Inflammatory macrophage treated with lipopolysaccharide for 1 hour (primary cell): Measurements from ENCODE around the gene FKBP1A.

ENCODE experiments used
- DNase-seq, 2 donors: peaks; one replicate each; pipeline ENCODE4 v3.0.0-alpha.2; 2020 to 2022

The FKBP1A gene

GRCh38 chr20:1383623-1384404, 9.0 kb downstream of the FKBP1A start:
- DNase-seq: no peak

GRCh38 chr20:1382670-1383069, 10.2 kb downstream of the FKBP1A start:
- DNase-seq: no peak

- DNase-seq: no peak
These were observed 10.9 kb downstream of the FKBP1A start for GRCh38 chr20:1381753-1382591.

GRCh38 chr20:1378735-1379125, 14.1 kb downstream of the FKBP1A start:
- peak; percentile 42 to 53 for DNase-seq

- DNase-seq: no peak
These were observed 14.7 kb downstream of the FKBP1A start for GRCh38 chr20:1377984-1378734.

GRCh38 chr20:1377341-1377871, 15.4 kb downstream of the FKBP1A start:
- no peak for DNase-seq

- DNase-seq: peak; percentile 85 to 90
These were observed 16.2 kb downstream of the FKBP1A start for GRCh38 chr20:1376408-1377270.

- peak; percentile 47 to 84 for DNase-seq
These were observed 16.8 kb downstream of the FKBP1A start for GRCh38 chr20:1376007-1376406.

- peak in 1 of 2 donors; percentile 34 for DNase-seq
These were observed 17.3 kb downstream of the FKBP1A start for GRCh38 chr20:1375515-1375914.

- DNase-seq: no peak
These were observed 18.6 kb downstream of the FKBP1A start for GRCh38 chr20:1374246-1374645.

- DNase-seq: no peak
These were observed 19.2 kb downstream of the FKBP1A start for GRCh38 chr20:1373614-1374013.

- DNase-seq: no peak
These were observed 19.8 kb downstream of the FKBP1A start for GRCh38 chr20:1373036-1373435.

GRCh38 chr20:1371830-1372539, 20.9 kb downstream of the FKBP1A start:
- no peak for DNase-seq

GRCh38 chr20:1371202-1371782, 21.6 kb downstream of the FKBP1A start:
- no peak for DNase-seq

- DNase-seq: peak in 1 of 2 donors; percentile 57
These were observed 22.2 kb downstream of the FKBP1A start for GRCh38 chr20:1370548-1371110.

GRCh38 chr20:1369970-1370369, 22.9 kb downstream of the FKBP1A start:
- DNase-seq: no peak

GRCh38 chr20:1368448-1369199, 24.2 kb downstream of the FKBP1A start:
- DNase-seq: no peak

- DNase-seq: no peak
These were observed 25.4 kb downstream of the FKBP1A start for GRCh38 chr20:1367479-1367878.

- DNase-seq: no peak
These were observed 28.7 kb downstream of the FKBP1A start for GRCh38 chr20:1364106-1364505.

- no peak for DNase-seq
These were observed 29.3 kb downstream of the FKBP1A start for GRCh38 chr20:1363522-1363921.
